ENCODE measurements around the gene HSFX3. TPM values are rescaled to one million over a fixed set of nuclear protein-coding genes. Genes with fewer than 3 reads are reported as not detected.
"Not testable (repeated sequence)": the region's sequence is repeated elsewhere in the genome, so short reads cannot be mapped to it uniquely, and the experiment has no call there.

Gene HSFX3
- total and polyA plus RNA-seq, 2 of the 13 experiments (the other 11 are each of a cell fraction or from before 2014, with no cell fraction given), result not detected

DNA sequence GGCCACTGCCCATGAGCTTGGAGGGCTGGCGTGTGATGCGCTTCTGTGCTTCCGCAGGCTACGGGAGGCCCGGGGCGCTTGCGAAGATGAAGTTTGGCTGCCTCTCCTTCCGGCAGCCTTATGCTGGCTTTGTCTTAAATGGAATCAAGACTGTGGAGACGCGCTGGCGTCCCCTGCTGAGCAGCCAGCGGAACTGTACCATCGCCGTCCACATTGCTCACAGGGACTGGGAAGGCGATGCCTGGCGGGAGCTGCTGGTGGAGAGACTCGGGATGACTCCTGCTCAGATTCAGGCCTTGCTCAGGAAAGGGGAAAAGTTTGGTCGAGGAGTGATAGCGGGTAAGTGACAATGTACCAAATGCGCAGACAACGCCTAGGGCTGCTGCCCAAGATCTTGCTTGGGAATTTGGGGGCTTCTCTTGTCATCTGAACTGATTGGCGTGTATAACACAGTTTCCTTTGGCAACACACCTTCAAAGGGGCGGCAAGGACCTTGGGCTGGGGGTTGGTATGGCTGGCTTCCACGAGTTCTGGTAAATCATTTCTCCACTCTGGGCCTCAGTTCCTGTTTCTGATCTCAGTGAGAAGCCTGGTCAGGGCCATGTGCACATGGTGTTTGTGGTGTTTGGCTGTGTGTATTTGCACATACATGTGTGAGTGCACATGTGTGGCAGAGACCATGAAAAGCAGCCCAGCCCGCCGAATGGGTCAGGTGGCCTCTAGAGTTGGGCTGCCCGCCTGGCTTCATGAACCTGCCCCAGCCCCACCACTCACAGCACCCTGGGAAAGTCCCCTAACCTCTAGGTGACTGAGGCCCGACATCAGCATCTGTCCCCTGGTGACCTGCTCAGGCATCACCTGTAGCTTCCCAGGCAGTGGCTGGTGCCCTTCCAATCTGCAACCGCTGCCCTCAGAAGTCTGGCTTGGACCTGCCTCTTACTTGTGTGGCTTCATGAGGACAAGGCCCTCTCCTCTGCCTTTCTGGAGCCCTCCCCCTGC, 3.9 kb downstream of the HSFX3 start:
- WGBS (ENCODE audit: low lambda C conversion rate), result no CpG with 5 or more reads among the region's 29 CpGs
- BruUV-seq (replicated peaks); H3K4me2 ChIP-seq (ENCODE audit: low read depth, low read length); intact Hi-C loops (cut with micrococcal nuclease; ENCODE audit: unreplicated experiment); CTCF ChIA-PET (ENCODE audit: low intra/inter-chr PET ratio, low total read pairs); H3K79me2 ChIP-seq (ENCODE audit: insufficient read depth, low read length); FAIRE-seq; in situ Hi-C loops (cut with HindIII; ENCODE audit: extremely low pct_ligation_motif_present, low pct_unique_long_range_greater_than_20kb); H4K20me1 ChIP-seq (ENCODE audit: insufficient read depth, low read length); H3K4me3 ChIP-seq (replicated peaks in 1 of 3; ENCODE audit: insufficient read depth in 1 of 3, low read depth in 2 of 3, low read length in 3 of 3); H3K4me1 ChIP-seq (ENCODE audit: insufficient read depth, low read length); H3K9ac ChIP-seq (ENCODE audit: insufficient read depth, low read depth, low read length); H3K36me3 ChIP-seq (replicated peaks in 1 of 2; ENCODE audit: control insufficient read depth in 1 of 2, insufficient read depth in 2 of 2, low read length in 2 of 2); H3K27me3 ChIP-seq (ENCODE audit: control insufficient read depth in 1 of 2, insufficient read depth in 2 of 2, low read length in 2 of 2); H3K9me3 ChIP-seq (ENCODE audit: low read length); POLR2A ChIA-PET; H2AFZ ChIP-seq (ENCODE audit: low read length); H3K27ac ChIP-seq (ENCODE audit: extremely low read length, insufficient read depth, low read length): not testable (repeated sequence)
- TF ChIP-seq, protein P1, sequence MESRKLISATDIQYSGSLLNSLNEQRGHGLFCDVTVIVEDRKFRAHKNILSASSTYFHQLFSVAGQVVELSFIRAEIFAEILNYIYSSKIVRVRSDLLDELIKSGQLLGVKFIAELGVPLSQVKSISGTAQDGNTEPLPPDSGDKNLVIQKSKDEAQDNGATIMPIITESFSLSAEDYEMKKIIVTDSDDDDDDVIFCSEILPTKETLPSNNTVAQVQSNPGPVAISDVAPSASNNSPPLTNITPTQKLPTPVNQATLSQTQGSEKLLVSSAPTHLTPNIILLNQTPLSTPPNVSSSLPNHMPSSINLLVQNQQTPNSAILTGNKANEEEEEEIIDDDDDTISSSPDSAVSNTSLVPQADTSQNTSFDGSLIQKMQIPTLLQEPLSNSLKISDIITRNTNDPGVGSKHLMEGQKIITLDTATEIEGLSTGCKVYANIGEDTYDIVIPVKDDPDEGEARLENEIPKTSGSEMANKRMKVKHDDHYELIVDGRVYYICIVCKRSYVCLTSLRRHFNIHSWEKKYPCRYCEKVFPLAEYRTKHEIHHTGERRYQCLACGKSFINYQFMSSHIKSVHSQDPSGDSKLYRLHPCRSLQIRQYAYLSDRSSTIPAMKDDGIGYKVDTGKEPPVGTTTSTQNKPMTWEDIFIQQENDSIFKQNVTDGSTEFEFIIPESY (CRISPR knock-in tag; IDR thresholded peaks at IDR 0.05), result peak; percentile 95
- TF ChIP-seq, protein P2, sequence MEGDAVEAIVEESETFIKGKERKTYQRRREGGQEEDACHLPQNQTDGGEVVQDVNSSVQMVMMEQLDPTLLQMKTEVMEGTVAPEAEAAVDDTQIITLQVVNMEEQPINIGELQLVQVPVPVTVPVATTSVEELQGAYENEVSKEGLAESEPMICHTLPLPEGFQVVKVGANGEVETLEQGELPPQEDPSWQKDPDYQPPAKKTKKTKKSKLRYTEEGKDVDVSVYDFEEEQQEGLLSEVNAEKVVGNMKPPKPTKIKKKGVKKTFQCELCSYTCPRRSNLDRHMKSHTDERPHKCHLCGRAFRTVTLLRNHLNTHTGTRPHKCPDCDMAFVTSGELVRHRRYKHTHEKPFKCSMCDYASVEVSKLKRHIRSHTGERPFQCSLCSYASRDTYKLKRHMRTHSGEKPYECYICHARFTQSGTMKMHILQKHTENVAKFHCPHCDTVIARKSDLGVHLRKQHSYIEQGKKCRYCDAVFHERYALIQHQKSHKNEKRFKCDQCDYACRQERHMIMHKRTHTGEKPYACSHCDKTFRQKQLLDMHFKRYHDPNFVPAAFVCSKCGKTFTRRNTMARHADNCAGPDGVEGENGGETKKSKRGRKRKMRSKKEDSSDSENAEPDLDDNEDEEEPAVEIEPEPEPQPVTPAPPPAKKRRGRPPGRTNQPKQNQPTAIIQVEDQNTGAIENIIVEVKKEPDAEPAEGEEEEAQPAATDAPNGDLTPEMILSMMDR (CRISPR knock-in tag; IDR thresholded peaks at IDR 0.05), result peak; percentile 6; the same call in 1 of the 2 replicates
- peak; percentile 34 for TF ChIP-seq STAG1 (CRISPR knock-in tag; IDR thresholded peaks at IDR 0.05)
- DNase-seq (ENCODE audit: low spot score), result peak; percentile 5
- ATAC-seq, result peak; percentile 32
